HCT116 (cell line): ENCODE data around the gene FOXK2. TPM values are rescaled to one million over a fixed set of nuclear protein-coding genes. Genes with fewer than 3 reads are reported as not detected.

Source experiments
- ATAC-seq: fragments of 200-7000 bp; cut with Tn5 transposase; 2 replicates; pipeline ENCODE4 v1.9.1; 2020; ENCODE audit warnings: mild to moderate bottlenecking, moderate library complexity
- BruUV-seq: library from RNA; stranded (reverse); fragments of 400-500 nt; replicated peaks from 2 replicates; lab custom pipeline; 2021; lab: Mats Ljungman, UMichigan
- CTCF ChIA-PET: fragments of 300-600 bp; sonication (Branson Sonifier 250); formaldehyde crosslinking; loops from one replicate; lab custom pipeline; 2021; ENCODE audit warnings: antibody characterized with exemption; lab: Charles Lee
- POLR2A ChIA-PET: fragments of 300-600, 350-600 bp; sonication (Branson Sonifier 250); formaldehyde crosslinking; loops from one replicate; lab custom pipeline; 2021; ENCODE audit warnings: antibody characterized with exemption; lab: Charles Lee
- RAD21 ChIA-PET, 2 experiments: fragments of 300-600 bp; sonication (Branson Sonifier 250); formaldehyde crosslinking; loops; one replicate each; lab custom pipeline; 2023; ENCODE audit warnings: low total read pairs in 2 of 2; ENCODE audit not compliant: uncharacterized antibody in 2 of 2, unreplicated experiment in 2 of 2, low non-redundant PET in 1 of 2; lab: Charles Lee
- DNase-seq: peaks from one replicate; pipeline ENCODE4 v3.0.0-alpha.2; 2010; ENCODE audit warnings: low read depth, low spot score
- H2AFZ ChIP-seq: fragments of 200-600 bp; shearing (Covaris generic), sonication (generic); 2 replicates; pipeline ENCODE4 v1.6.1; 2017; ENCODE audit warnings: low read depth, mixed run types, mixed read lengths, antibody characterized with exemption, low read length; ENCODE audit not compliant: poor library complexity, severe bottlenecking
- H3K27ac ChIP-seq: 2 replicates; pipeline ENCODE4 v1.5.1; 2012; ENCODE audit warnings: low read depth, low read length
- H3K27me3 ChIP-seq: fragments of 200-600 bp; sonication (generic); 2 replicates; pipeline ENCODE4 v1.6.1; 2016; ENCODE audit warnings: mixed run types, low read length, mixed read lengths; ENCODE audit not compliant: insufficient read depth
- H3K36me3 ChIP-seq, 2 experiments: fragments of 200-500 bp in 1 of 2; fragments of 200-600 bp in 1 of 2; sonication (Bioruptor generic) in 1 of 2; sonication (generic) in 1 of 2; 2 replicates each; pipeline versions ENCODE4 v1.5.1 to v1.6.1; 2014 to 2016; ENCODE audit warnings: low read length in 2 of 2, inconsistent platforms in 1 of 2, mixed read lengths in 1 of 2, mixed run types in 1 of 2; ENCODE audit not compliant: insufficient read depth in 2 of 2, control insufficient read depth in 1 of 2
- H3K4me1 ChIP-seq, 2 experiments: fragments of 200-600 bp in 1 of 2; sonication (generic) in 1 of 2; 2 replicates each; pipeline versions ENCODE4 v1.5.1 to v1.6.1; 2012 to 2017; ENCODE audit warnings: low read length in 2 of 2, inconsistent platforms in 1 of 2, mild to moderate bottlenecking in 1 of 2, mixed read lengths in 1 of 2, mixed run types in 1 of 2, moderate library complexity in 1 of 2; ENCODE audit not compliant: insufficient read depth in 2 of 2, control insufficient read depth in 1 of 2
- H3K4me2 ChIP-seq: fragments of 200-600 bp; sonication (generic); 2 replicates; pipeline ENCODE4 v1.6.1; 2017; ENCODE audit warnings: mixed run types, low read length, mixed read lengths
- H3K4me3 ChIP-seq, 2 experiments: fragments of 200-600 bp in 1 of 2; sonication (generic) in 1 of 2; replicated peaks in 1 of 2; 2 replicates each; pipeline ENCODE4 v1.5.1; 2011 to 2016; ENCODE audit warnings: low read length in 2 of 2, control low read depth in 1 of 2, low read depth in 1 of 2, mild to moderate bottlenecking in 1 of 2, mixed read lengths in 1 of 2, mixed run types in 1 of 2
- H3K79me2 ChIP-seq: fragments of 200-600 bp; sonication (generic); 2 replicates; pipeline ENCODE4 v1.6.1; 2017; ENCODE audit warnings: mild to moderate bottlenecking, mixed run types, low read length, moderate library complexity, mixed read lengths; ENCODE audit not compliant: insufficient read depth
- H3K9ac ChIP-seq: fragments of 200-600 bp; sonication (generic); 2 replicates; pipeline ENCODE4 v1.6.1; 2016; ENCODE audit warnings: low read length, mixed read lengths
- H3K9me2 ChIP-seq: fragments of 200-600 bp; sonication (generic), shearing (Covaris generic); 2 replicates; pipeline ENCODE4 v1.6.1; 2017; ENCODE audit warnings: mixed run types, mild to moderate bottlenecking, moderate library complexity; ENCODE audit not compliant: insufficient read depth
- H3K9me3 ChIP-seq, 2 experiments: fragments of 200-500 bp in 1 of 2; fragments of 200-600 bp in 1 of 2; sonication (Bioruptor generic) in 1 of 2; sonication (generic) in 1 of 2; 2 replicates each; pipeline ENCODE4 v1.6.1; 2014 to 2017; ENCODE audit warnings: low read length in 2 of 2, mixed read lengths in 2 of 2, inconsistent platforms in 1 of 2, low read depth in 1 of 2, mild to moderate bottlenecking in 1 of 2, mixed run types in 1 of 2, moderate library complexity in 1 of 2; ENCODE audit not compliant: control insufficient read depth in 1 of 2, insufficient read depth in 1 of 2
- H4K20me1 ChIP-seq: fragments of 200-600 bp; sonication (generic), shearing (Covaris generic); 2 replicates; pipeline ENCODE4 v1.6.1; 2017; ENCODE audit warnings: mixed run types, mild to moderate bottlenecking, moderate library complexity; ENCODE audit not compliant: insufficient read depth
- CTCF ChIP-seq, 3 experiments: fragments of 200-600 bp in 1 of 3; sonication (generic) in 1 of 3; IDR thresholded peaks in 2 of 3; conservative IDR thresholded peaks in 1 of 3; 2 replicates each; pipeline ENCODE4 v1.5.1; 2012 to 2017; ENCODE audit warnings: low read depth in 2 of 3, low read length in 2 of 3, antibody characterized with exemption in 1 of 3, borderline replicate concordance in 1 of 3, control low read depth in 1 of 3, mild to moderate bottlenecking in 1 of 3, mixed read lengths in 1 of 3, mixed run types in 1 of 3, moderate library complexity in 1 of 3; ENCODE audit not compliant: insufficient read depth in 1 of 3
- EGR1 ChIP-seq: IDR thresholded peaks from 2 replicates; pipeline ENCODE4 v1.6.1; 2012; ENCODE audit warnings: low read depth
- ELF1 ChIP-seq: IDR thresholded peaks from 2 replicates; pipeline ENCODE4 v1.6.1; 2012; ENCODE audit warnings: low read depth, borderline replicate concordance
- EZH2 ChIP-seq: fragments of 200-600 bp; sonication (generic); IDR thresholded peaks from 2 replicates; pipeline ENCODE4 v1.6.1; 2017; ENCODE audit warnings: antibody characterized with exemption, mixed run types
- FOSL1 ChIP-seq: IDR thresholded peaks from 2 replicates; pipeline ENCODE4 v1.6.1; 2012; ENCODE audit warnings: low read depth
- JUND ChIP-seq: IDR thresholded peaks from 2 replicates; pipeline ENCODE4 v1.6.1; 2012
- POLR2AphosphoS5 ChIP-seq: IDR thresholded peaks from 2 replicates; pipeline ENCODE4 v1.6.1; 2011; ENCODE audit warnings: mild to moderate bottlenecking, low read depth, low read length, moderate library complexity
- SRF ChIP-seq: IDR thresholded peaks from 2 replicates; pipeline ENCODE4 v1.6.1; 2012; ENCODE audit warnings: low read depth
- intact Hi-C: fragments of 100-400 bp; cut with micrococcal nuclease; formaldehyde crosslinking; loops from 2 replicates; pipeline ENCODE4 v1.10.0; 2022
- total RNA-seq: library from RNA; stranded (reverse); gene quantifications from one replicate; pipeline ENCODE4 v1.2.1, GENCODE V29; 2021; ENCODE audit not compliant: unreplicated experiment

The FOXK2 gene
- total RNA-seq, 1 experiment from 2014 or later = 122 TPM

GRCh38 chr17:82627405-82627804, 107.9 kb downstream of the FOXK2 start:
- Histone ChIP-seq H2AFZ (no peak overlapping the region), H3K79me2 (peaks cover 87% of the 10 kb centered on the region), H3K9me2 (no peaks in the 10 kb centered on the region)
- TF ChIP-seq POLR2AphosphoS5 (no peak), JUND (no peak), FOSL1 (no peak), SRF (no peak), ELF1 (no peak)
- TF ChIP-seq, all 23 proteins: peak for 0
- no peak overlapping the region for H3K27ac ChIP-seq
- ChIA-PET POLR2A (no interaction called here), RAD21 (no interaction called here), CTCF (no interaction called here)
- intact Hi-C loops = no loop called here
- no peaks in the 10 kb centered on the region for H3K27me3 ChIP-seq
- no TSS peak for BruUV-seq
- ATAC-seq (no peak), DNase-seq (no peak)
- H3K4me1 ChIP-seq = no peaks in the 10 kb centered on the region
- H3K4me3 ChIP-seq = no peak overlapping the region
- no peak overlapping the region for H3K4me2 ChIP-seq
- no peak overlapping the region for H3K9ac ChIP-seq
- H3K9me3 ChIP-seq = no peaks in the 10 kb centered on the region
- H4K20me1 ChIP-seq = 0 out of 2 replicates have a peak, but pooled peaks cover 9% of the 10 kb centered on the region
- H3K36me3 ChIP-seq = peaks cover 53 to 56% of the 10 kb centered on the region in 2 experiments

GRCh38 chr17:82629748-82630147, 110.2 kb downstream of the FOXK2 start:
- POLR2A ChIA-PET = no interaction called here
- H3K36me3 ChIP-seq = peaks cover 51 to 62% of the 10 kb centered on the region in 2 experiments
- no peak overlapping the region for H2AFZ ChIP-seq
- DNase-seq (no peak), ATAC-seq (no peak)
- peaks cover 20% of the 10 kb centered on the region for H4K20me1 ChIP-seq
- H3K9me2 ChIP-seq = no peaks in the 10 kb centered on the region
- no peaks in the 10 kb centered on the region for H3K4me1 ChIP-seq
- no peak overlapping the region for H3K9ac ChIP-seq
- CTCF ChIA-PET = no interaction called here
- H3K27ac ChIP-seq = no peak overlapping the region
- no peaks in the 10 kb centered on the region for H3K9me3 ChIP-seq
- H3K4me3 ChIP-seq = no peak overlapping the region
- H3K4me2 ChIP-seq = no peak overlapping the region
- BruUV-seq = no TSS peak
- RAD21 ChIA-PET = no interaction called here
- H3K79me2 ChIP-seq = peaks cover 97% of the 10 kb centered on the region
- intact Hi-C loops = no loop called here
- TF ChIP-seq EZH2 (no peak), SRF (no peak), EGR1 (no peak), CTCF (IDR thresholded peaks at IDR 0.05 in 2 of 3, conservative IDR thresholded peaks at IDR 0.05 in 1 of 3; ENCODE audit: borderline replicate concordance in 1 of 3, insufficient read depth in 1 of 3, low read depth in 2 of 3, low read length in 2 of 3) (no peak)
- no peaks in the 10 kb centered on the region for H3K27me3 ChIP-seq
